GM12878 (cell line): ENCODE results near the gene TMEM181.

Experiments used
- CBX5 ChIP-seq: sonication (generic); IDR thresholded peaks from 2 replicates; pipeline ENCODE4 v1.6.1; 2016; ENCODE audit warnings: low read depth, moderate library complexity, mild to moderate bottlenecking, inconsistent platforms
- POLR2A ChIP-seq: IDR thresholded peaks from 2 replicates; pipeline ENCODE4 v1.6.1; 2011; ENCODE audit warnings: low read depth, mild to moderate bottlenecking, low read length
- STAT3 ChIP-seq: IDR thresholded peaks from 2 replicates; pipeline ENCODE4 v1.6.1; 2011; ENCODE audit warnings: low read depth, low read length, improper control_type of control experiment
- ZNF24 ChIP-seq: fragments of 450-650 bp; IDR thresholded peaks from 2 replicates; pipeline ENCODE4 v1.6.1; 2017; ENCODE audit warnings: antibody characterized with exemption, mild to moderate bottlenecking
- TF ChIP-seq, protein P1 (sequence below), 3 experiments: IDR thresholded peaks in 2 of 3; conservative IDR thresholded peaks in 1 of 3; 2 replicates each; pipeline ENCODE4 v1.5.1; 2011; ENCODE audit warnings: low read depth in 3 of 3, low read length in 3 of 3, mild to moderate bottlenecking in 3 of 3, control low read depth in 2 of 3, moderate library complexity in 2 of 3, inconsistent platforms in 1 of 3, mixed read lengths in 1 of 3; ENCODE audit not compliant: control insufficient read depth in 2 of 3, insufficient read depth in 1 of 3; ENCODE audit errors: extremely low read depth in 1 of 3

DNA sequence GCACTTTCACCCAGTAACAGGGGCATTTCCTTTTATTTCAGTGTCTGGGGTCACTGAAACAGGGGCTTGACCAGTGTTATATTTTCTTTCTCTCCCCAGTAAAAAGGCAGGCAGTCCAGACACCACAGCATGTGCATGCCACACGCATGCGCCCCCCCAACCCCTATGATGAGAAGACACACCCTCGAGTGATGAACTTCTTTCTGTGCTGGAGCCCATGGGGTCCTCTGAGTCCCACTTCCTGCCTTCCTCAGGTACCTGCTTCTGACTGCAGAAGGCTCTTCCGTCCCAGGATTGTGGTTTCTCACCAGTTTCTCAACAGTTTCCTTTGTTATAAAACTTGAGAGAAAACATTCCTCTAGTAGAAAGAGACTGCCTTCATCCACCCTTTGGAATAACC lies 45.7 kb upstream of the TMEM181 start:
- TF ChIP-seq POLR2A: no peak
- no peak for TF ChIP-seq STAT3
- TF ChIP-seq ZNF24: no peak
- no peak for TF ChIP-seq CBX5
- TF ChIP-seq, protein P1, sequence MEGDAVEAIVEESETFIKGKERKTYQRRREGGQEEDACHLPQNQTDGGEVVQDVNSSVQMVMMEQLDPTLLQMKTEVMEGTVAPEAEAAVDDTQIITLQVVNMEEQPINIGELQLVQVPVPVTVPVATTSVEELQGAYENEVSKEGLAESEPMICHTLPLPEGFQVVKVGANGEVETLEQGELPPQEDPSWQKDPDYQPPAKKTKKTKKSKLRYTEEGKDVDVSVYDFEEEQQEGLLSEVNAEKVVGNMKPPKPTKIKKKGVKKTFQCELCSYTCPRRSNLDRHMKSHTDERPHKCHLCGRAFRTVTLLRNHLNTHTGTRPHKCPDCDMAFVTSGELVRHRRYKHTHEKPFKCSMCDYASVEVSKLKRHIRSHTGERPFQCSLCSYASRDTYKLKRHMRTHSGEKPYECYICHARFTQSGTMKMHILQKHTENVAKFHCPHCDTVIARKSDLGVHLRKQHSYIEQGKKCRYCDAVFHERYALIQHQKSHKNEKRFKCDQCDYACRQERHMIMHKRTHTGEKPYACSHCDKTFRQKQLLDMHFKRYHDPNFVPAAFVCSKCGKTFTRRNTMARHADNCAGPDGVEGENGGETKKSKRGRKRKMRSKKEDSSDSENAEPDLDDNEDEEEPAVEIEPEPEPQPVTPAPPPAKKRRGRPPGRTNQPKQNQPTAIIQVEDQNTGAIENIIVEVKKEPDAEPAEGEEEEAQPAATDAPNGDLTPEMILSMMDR (IDR thresholded peaks at IDR 0.05 in 2 of 3, conservative IDR thresholded peaks at IDR 0.05 in 1 of 3; ENCODE audit: control insufficient read depth in 2 of 3, extremely low read depth in 1 of 3, insufficient read depth in 1 of 3, low read depth in 3 of 3, low read length in 3 of 3): no peak
